ENCODE data around the gene RRP9.
A peak's percentile ranks its signal among the peaks of the same experiment; 100 is the strongest.

RRP9 gene

DNA sequence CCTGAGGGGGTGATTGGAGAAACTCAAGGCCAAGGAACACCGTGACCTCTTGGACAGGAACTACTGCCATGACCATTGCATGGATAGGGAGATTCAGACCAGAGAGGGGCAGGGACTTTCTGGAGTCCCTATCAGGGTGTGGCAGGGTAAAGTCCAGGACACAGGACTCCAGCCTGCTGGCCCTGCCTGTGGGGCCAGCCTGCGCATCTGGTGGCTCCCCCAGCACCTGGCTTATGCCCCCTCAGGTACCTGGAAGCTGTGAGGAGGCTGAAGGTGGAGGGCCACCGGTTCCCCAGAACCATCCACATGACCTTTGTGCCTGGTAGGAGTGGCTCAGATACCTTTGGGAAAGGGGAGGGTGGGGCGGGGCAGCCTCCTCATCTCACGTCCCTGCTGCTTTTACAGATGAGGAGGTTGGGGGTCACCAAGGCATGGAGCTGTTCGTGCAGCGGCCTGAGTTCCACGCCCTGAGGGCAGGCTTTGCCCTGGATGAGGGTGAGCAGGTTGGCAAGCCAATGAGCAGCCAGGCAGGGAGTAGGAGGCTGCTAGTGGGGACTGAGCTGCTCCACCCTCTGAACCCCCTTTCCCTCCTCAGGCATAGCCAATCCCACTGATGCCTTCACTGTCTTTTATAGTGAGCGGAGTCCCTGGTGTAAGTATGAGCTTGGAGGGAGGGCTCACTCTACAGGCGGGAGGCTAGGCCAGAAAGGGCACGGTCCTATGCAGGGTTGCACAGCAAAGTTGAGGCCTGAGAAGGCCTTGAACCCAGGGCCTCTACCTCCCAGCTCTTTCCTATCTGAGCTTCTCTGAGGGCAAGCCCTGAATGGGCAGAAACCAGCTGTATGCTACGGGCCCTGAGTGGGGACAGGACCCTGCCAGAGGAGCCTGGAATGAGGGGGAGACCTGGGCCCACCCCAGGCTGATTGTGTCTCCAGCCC is 44.6 kb upstream of the RRP9 start:
- H3K4me1 ChIP-seq (ENCODE audit: low read depth, poor library complexity, severe bottlenecking): peaks cover 4% of the 10 kb centered on the region

DNA sequence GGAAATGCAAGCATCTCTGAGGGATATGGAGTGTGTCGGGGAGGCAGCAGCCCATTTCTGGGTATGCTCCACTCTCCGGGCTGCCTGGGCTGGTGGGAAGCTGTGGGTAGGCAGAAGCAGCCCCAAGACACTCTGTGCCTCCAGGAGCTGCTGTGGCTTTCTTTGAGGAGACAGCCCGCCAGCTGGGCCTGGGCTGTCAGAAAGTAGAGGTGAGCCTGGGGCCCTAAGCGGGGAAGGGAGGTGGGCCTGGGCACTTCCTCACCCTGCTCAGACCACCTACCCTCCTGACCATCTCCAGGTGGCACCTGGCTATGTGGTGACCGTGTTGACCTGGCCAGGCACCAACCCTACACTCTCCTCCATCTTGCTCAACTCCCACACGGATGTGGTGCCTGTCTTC is 43.4 kb upstream of the RRP9 start:
- no peak overlapping the region for H3K27ac ChIP-seq
- no peaks in the 10 kb centered on the region for H3K36me3 ChIP-seq (ENCODE audit: insufficient read depth)
- TF ChIP-seq, protein P1, sequence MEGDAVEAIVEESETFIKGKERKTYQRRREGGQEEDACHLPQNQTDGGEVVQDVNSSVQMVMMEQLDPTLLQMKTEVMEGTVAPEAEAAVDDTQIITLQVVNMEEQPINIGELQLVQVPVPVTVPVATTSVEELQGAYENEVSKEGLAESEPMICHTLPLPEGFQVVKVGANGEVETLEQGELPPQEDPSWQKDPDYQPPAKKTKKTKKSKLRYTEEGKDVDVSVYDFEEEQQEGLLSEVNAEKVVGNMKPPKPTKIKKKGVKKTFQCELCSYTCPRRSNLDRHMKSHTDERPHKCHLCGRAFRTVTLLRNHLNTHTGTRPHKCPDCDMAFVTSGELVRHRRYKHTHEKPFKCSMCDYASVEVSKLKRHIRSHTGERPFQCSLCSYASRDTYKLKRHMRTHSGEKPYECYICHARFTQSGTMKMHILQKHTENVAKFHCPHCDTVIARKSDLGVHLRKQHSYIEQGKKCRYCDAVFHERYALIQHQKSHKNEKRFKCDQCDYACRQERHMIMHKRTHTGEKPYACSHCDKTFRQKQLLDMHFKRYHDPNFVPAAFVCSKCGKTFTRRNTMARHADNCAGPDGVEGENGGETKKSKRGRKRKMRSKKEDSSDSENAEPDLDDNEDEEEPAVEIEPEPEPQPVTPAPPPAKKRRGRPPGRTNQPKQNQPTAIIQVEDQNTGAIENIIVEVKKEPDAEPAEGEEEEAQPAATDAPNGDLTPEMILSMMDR (conservative IDR thresholded peaks at IDR 0.05; ENCODE audit: low read depth, low read length): no peak
- H3K9ac ChIP-seq: no peak overlapping the region
- H3K27me3 ChIP-seq (ENCODE audit: insufficient read depth, low read depth): no peaks in the 10 kb centered on the region
- no peak overlapping the region for H3K4me2 ChIP-seq
- no peaks in the 10 kb centered on the region for H3K79me2 ChIP-seq (ENCODE audit: insufficient read depth, low read depth)
- H3K4me1 ChIP-seq (ENCODE audit: low read depth, poor library complexity, severe bottlenecking): peaks cover 4% of the 10 kb centered on the region
- H2AFZ ChIP-seq (ENCODE audit: low read depth): no peak overlapping the region
- no peak overlapping the region for H3K4me3 ChIP-seq (IDR thresholded peaks at IDR 0.05; ENCODE audit: insufficient read depth, low read depth, low read length)
- no peaks in the 10 kb centered on the region for H4K20me1 ChIP-seq (ENCODE audit: insufficient read depth)

More for the DNA sequence above, 44.6 kb upstream of the RRP9 start:
- Histone ChIP-seq H2AFZ (ENCODE audit: low read depth) (no peak overlapping the region), H3K4me2 (no peak overlapping the region), H3K79me2 (ENCODE audit: insufficient read depth, low read depth) (no peaks in the 10 kb centered on the region), H3K36me3 (ENCODE audit: insufficient read depth) (no peaks in the 10 kb centered on the region), H3K9ac (no peak overlapping the region), H3K27me3 (ENCODE audit: insufficient read depth, low read depth) (no peaks in the 10 kb centered on the region), H4K20me1 (ENCODE audit: insufficient read depth) (no peaks in the 10 kb centered on the region), H3K4me3 (IDR thresholded peaks at IDR 0.05; ENCODE audit: insufficient read depth, low read depth, low read length) (no peak overlapping the region), H3K27ac (no peak overlapping the region)
- TF ChIP-seq, protein P1 (conservative IDR thresholded peaks at IDR 0.05; ENCODE audit: low read depth, low read length): no peak

DNA sequence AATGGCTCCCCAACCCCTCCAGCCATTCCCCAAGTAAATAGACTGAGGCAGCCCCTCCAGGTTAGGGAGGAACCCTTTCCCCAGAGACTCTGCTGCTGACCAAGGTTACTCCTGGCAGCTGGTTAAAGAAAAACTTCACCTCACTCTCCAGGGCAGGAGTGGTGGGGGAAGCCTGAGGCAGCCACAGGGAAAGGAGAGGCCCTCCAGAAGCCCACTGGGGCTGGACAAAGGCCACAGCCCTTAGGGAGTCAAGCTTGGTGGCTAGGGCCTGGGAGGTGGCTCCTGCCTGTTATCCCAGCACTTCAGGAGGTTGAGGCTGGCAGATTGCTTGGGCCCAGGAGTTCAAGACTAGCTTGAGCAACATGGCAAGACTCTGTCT is 42.6 kb upstream of the RRP9 start:
- TF ChIP-seq, protein P1 (conservative IDR thresholded peaks at IDR 0.05; ENCODE audit: low read depth, low read length): no peak
- Histone ChIP-seq H2AFZ (ENCODE audit: low read depth) (no peak overlapping the region), H3K4me2 (no peak overlapping the region), H3K9ac (no peak overlapping the region), H3K27ac (no peak overlapping the region), H3K36me3 (ENCODE audit: insufficient read depth) (no peaks in the 10 kb centered on the region), H4K20me1 (ENCODE audit: insufficient read depth) (no peaks in the 10 kb centered on the region), H3K79me2 (ENCODE audit: insufficient read depth, low read depth) (no peaks in the 10 kb centered on the region), H3K27me3 (ENCODE audit: insufficient read depth, low read depth) (no peaks in the 10 kb centered on the region), H3K4me3 (IDR thresholded peaks at IDR 0.05; ENCODE audit: insufficient read depth, low read depth, low read length) (no peak overlapping the region), H3K4me1 (ENCODE audit: low read depth, poor library complexity, severe bottlenecking) (peaks cover 4% of the 10 kb centered on the region)

DNA sequence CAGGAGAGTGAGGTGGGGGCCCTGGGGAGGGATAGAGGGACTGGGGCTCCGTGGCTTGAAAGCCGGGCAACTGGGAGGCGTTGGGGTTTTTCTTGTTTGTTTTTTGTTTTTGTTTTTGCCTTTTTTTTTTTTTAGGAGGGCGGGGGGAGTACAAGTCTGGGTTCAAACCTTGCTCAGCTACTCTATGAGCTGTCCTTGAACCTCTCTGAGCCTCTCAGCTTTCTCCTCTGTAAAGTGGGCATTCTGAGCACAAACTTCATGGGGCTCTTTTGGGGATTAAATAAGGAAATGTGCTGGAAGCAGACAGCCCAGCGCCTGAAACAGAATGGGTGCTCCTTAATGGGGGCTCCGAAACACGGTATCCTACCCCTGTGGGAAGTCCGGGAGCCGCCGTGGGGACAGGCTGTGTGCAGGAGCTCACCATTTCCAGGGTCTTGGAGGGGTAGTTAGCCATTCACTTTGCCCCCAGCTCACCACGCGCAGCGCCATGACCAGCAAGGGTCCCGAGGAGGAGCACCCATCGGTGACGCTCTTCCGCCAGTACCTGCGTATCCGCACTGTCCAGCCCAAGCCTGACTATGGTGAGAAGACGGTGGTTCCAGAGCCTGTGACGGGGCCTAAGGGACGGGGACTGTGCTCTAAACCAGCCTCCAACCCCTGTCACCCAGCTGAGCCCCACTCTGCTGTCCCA is 42.0 kb upstream of the RRP9 start:
- H3K27me3 ChIP-seq (ENCODE audit: insufficient read depth, low read depth): no peaks in the 10 kb centered on the region
- H4K20me1 ChIP-seq (ENCODE audit: insufficient read depth): no peaks in the 10 kb centered on the region
- H3K9ac ChIP-seq: peak overlapping the region; percentile 79
- no peaks in the 10 kb centered on the region for H3K36me3 ChIP-seq (ENCODE audit: insufficient read depth)
- H3K4me3 ChIP-seq (IDR thresholded peaks at IDR 0.05; ENCODE audit: insufficient read depth, low read depth, low read length): peak overlapping the region; percentile 68
- H2AFZ ChIP-seq (ENCODE audit: low read depth): peak overlapping the region; percentile 58; the same call in 1 of the 2 replicates
- TF ChIP-seq, protein P1 (conservative IDR thresholded peaks at IDR 0.05; ENCODE audit: low read depth, low read length): no peak
- H3K79me2 ChIP-seq (ENCODE audit: insufficient read depth, low read depth): no peaks in the 10 kb centered on the region
- H3K27ac ChIP-seq: peak overlapping the region; percentile 73
- H3K4me2 ChIP-seq: peak overlapping the region; percentile 94; the same call in 1 of the 2 replicates
- H3K4me1 ChIP-seq (ENCODE audit: low read depth, poor library complexity, severe bottlenecking): peaks cover 4% of the 10 kb centered on the region

Measured in KMS-11 (cell line).